Right cardiac atrium (tissue), 5 donors: Measurements from ENCODE around the gene ASCC3. TPM values are rescaled to one million over a fixed set of nuclear protein-coding genes. Genes with fewer than 3 reads are reported as not detected.
A peak's percentile ranks its signal among the peaks of the same experiment; 100 is the strongest.
"Not testable (repeated sequence)": the region's sequence is repeated elsewhere in the genome, so short reads cannot be mapped to it uniquely, and the experiment has no call there.

Experiments used
- ATAC-seq, 2 donors: fragments of 200-7000 bp; cut with Tn5 transposase; one replicate each; pipeline versions ENCODE4 v1.8.0 to v1.9.1; 2020; ENCODE audit warnings: moderate library complexity in 2 of 2, mild to moderate bottlenecking in 1 of 2
- DNase-seq, 3 donors: peaks; one replicate each; pipeline ENCODE4 v3.0.0-alpha.2; 2020
- H3K27ac ChIP-seq: one replicate; pipeline ENCODE4 v1.5.1; 2013; ENCODE audit warnings: mild to moderate bottlenecking, low read length, control low read depth, moderate library complexity
- H3K27me3 ChIP-seq: one replicate; pipeline ENCODE4 v1.6.1; 2013; ENCODE audit not compliant: control insufficient read depth, insufficient read depth
- H3K4me1 ChIP-seq: one replicate; pipeline ENCODE4 v1.6.1; 2013; ENCODE audit warnings: low read length; ENCODE audit not compliant: control insufficient read depth, insufficient read depth
- H3K4me3 ChIP-seq: one replicate; pipeline ENCODE4 v1.5.1; 2013; ENCODE audit warnings: low read length, control low read depth
- H3K9me3 ChIP-seq: one replicate; pipeline ENCODE4 v1.6.1; 2013; ENCODE audit warnings: low read length; ENCODE audit not compliant: control insufficient read depth
- WGBS: extraction: QIAGEN DNeasy Blood & Tissue Kit; methylation state at CpG from one replicate; pipeline ENCODE4 v1.1.7; 2013; 5-methylcytosine and 5-hydroxymethylcytosine counted together
- intact Hi-C, 4 donors: fragments of 100-400 bp; cut with DNase I; formaldehyde crosslinking; loops; one replicate each; pipeline versions ENCODE4 v1.11.0 to v1.14.0; 2022 to 2023
- polyA plus RNA-seq: library from polyadenylated mRNA; stranded (reverse); fragments of 200-250 nt; gene quantifications from one replicate; pipeline ENCODE4 v1.2.3, GENCODE V29; 2013
- total RNA-seq, 4 donors: library from RNA; stranded (reverse); fragmentation: NEBNext Ultra II Directional; extraction: Animal tissue kit (Norgen Biotek cat#: 25700); gene quantifications; one replicate each; pipeline ENCODE4 v1.2.1, GENCODE V29; 2021
- donor health status: healthy with polysubstance abuse.
- donor health status: DM: no; HTN: yes; CAD: no.
- donor health status: DM: no; HTN: no; CAD: no.
- donor health status: DM: no; HTN: yes; CAD: no; lungs with severe emphysema.
- donor health status: DM: yes; HTN: yes; CAD: no.

ASCC3 gene
- total and polyA plus RNA-seq, 5 donors = 11.8 to 26.1 (median 22.1) TPM

GRCh38 chr6:100846276-100846675 lies 34.9 kb downstream of the ASCC3 start:
- intact Hi-C loops = no loop called here
- H3K4me3 ChIP-seq = no peak overlapping the region
- WGBS = 94% methylated on average over 2 of the region's 2 CpGs
- H3K4me1 ChIP-seq = no peaks in the 10 kb centered on the region
- ATAC-seq = no peak
- DNase-seq = no peak
- H3K9me3 ChIP-seq = no peaks in the 10 kb centered on the region
- H3K27ac ChIP-seq = no peak overlapping the region
- H3K27me3 ChIP-seq = no peaks in the 10 kb centered on the region

GRCh38 chr6:100845676-100846075 lies 35.5 kb downstream of the ASCC3 start:
- no peaks in the 10 kb centered on the region for H3K4me1 ChIP-seq

GRCh38 chr6:100839419-100839818 lies 41.7 kb downstream of the ASCC3 start:
- WGBS = 98% methylated on average over 1 of the region's 1 CpG

More at GRCh38 chr6:100845676-100846075, 35.5 kb downstream of the ASCC3 start:
- intact Hi-C loops = no loop called here
- no peak overlapping the region for H3K4me3 ChIP-seq
- no peaks in the 10 kb centered on the region for H3K27me3 ChIP-seq
- ATAC-seq (no peak), DNase-seq (no peak)
- no peak overlapping the region for H3K27ac ChIP-seq
- no peaks in the 10 kb centered on the region for H3K9me3 ChIP-seq
- WGBS = 78% methylated on average over 1 of the region's 1 CpG

DNA sequence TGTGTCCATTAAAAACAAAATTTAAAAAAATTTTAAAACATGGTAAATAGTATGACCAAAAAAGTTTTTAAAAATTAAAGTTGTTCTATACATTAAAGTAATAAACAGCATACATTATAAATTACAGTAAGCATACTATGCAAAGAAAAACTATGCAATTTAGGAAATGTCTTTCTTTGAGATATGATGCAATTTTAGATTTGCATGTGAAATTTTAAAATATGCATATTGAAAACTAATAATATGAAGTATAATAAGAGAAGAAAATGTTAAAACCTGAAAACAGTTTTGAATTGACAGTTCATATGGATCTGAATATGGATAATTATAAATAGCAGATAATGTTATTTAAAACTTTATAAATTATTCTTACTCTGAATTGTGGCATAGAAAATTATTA lies 43.1 kb downstream of the ASCC3 start:
- intact Hi-C loops = no loop called here
- ATAC-seq = no peak

More at GRCh38 chr6:100839419-100839818, 41.7 kb downstream of the ASCC3 start:
- no peaks in the 10 kb centered on the region for H3K4me1 ChIP-seq
- H3K27ac ChIP-seq = no peak overlapping the region
- no peak for DNase-seq
- ATAC-seq = no peak
- no peaks in the 10 kb centered on the region for H3K27me3 ChIP-seq
- H3K9me3 ChIP-seq = no peaks in the 10 kb centered on the region
- intact Hi-C loops = no loop called here
- H3K4me3 ChIP-seq = no peak overlapping the region

DNA sequence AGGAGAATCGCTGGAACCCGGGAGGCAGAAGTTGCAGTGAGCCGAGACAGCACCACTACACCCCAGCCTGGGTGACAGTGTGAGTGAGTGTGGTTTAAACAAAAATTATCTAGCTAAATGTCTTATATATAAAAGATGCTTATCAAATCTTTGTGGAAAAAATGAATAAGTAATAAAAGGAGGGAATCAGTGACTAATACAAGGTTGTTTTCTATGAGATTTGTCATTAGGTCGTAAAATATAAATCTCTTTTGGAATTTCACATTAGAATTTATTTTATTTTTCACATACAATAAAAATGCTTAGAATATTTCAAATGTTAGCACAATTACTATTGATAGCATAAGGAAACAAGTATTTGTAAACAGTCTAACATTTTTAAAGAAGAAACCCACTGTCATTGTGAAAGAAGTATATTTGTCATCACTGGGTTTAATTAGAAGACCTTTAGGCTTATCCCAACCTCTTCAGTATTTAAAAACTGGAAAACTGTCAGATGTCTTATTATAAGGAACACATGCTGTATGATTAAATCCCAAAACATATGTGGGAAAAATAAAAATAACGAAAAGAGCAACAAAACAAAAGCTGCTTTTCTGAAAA lies 47.1 kb downstream of the ASCC3 start:
- DNase-seq (no peak), ATAC-seq (no peak)
- H3K9me3 ChIP-seq = no peaks in the 10 kb centered on the region
- no peak overlapping the region for H3K4me3 ChIP-seq
- WGBS = 91% methylated on average over 5 of the region's 5 CpGs
- no peaks in the 10 kb centered on the region for H3K4me1 ChIP-seq
- H3K27ac ChIP-seq = no peak overlapping the region
- H3K27me3 ChIP-seq = no peaks in the 10 kb centered on the region
- intact Hi-C loops = no loop called here

More for the DNA sequence above, 43.1 kb downstream of the ASCC3 start:
- Histone ChIP-seq H3K4me1 (no peaks in the 10 kb centered on the region), H3K27me3 (no peaks in the 10 kb centered on the region), H3K4me3 (no peak overlapping the region), H3K9me3 (no peaks in the 10 kb centered on the region), H3K27ac (no peak overlapping the region)
- no peak for DNase-seq

DNA sequence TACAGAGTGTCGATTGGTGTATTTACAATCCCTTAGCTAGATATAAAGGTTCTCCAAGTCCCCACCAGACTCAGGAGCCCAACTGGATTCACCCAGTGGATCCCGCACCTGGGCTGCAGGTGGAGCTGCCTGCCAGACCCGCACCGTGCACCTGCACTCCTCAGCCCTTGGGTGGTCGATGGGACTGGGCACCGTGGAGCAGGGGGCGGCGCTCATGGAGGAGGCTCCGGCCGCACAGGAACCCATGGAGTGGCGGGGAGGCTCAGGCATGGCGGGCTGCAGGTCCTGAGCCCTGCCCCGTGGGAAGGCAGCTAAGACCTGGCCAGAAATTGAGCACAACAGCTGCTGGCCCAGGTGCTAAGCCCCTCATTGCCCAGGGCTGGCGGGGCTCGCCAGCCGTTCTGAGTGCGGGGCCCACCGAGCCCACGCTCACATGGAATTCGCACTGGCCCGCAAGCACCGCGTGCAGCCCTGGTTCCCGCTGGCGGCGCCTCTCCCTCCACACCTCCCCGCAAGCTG lies 52.0 kb downstream of the ASCC3 start:
- H3K27ac ChIP-seq, H3K4me3 ChIP-seq, H3K4me1 ChIP-seq, H3K9me3 ChIP-seq, H3K27me3 ChIP-seq, intact Hi-C loops, ATAC-seq: not testable (repeated sequence)
- DNase-seq = peak in 2 of 3 donors; percentile 37
- WGBS = 97% methylated on average over 27 of the region's 27 CpGs

DNA sequence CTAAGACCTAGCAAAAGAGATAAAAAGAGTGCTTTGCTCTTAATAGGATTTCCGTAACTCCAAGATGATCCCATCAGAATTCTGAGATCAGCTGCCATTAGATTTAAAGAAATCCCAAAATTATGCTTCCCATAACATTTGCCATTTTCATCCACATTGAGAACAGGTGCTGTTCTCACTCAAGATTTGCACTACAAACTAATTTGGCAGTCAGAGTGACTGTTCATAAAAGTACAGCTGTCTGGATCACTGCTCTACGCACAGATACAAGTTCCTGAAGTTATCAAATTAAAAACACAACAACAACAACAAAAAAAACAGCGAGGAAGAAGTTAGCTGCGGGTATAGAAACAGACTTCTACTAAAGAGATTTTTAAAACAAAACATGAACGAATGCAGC lies 58.1 kb downstream of the ASCC3 start:
- ATAC-seq = no peak
- WGBS = 83% methylated on average over 5 of the region's 5 CpGs
- Histone ChIP-seq H3K4me1 (no peaks in the 10 kb centered on the region), H3K4me3 (no peak overlapping the region), H3K9me3 (no peaks in the 10 kb centered on the region), H3K27ac (no peak overlapping the region), H3K27me3 (no peaks in the 10 kb centered on the region)
- no peak for DNase-seq
- intact Hi-C loops = no loop called here

DNA sequence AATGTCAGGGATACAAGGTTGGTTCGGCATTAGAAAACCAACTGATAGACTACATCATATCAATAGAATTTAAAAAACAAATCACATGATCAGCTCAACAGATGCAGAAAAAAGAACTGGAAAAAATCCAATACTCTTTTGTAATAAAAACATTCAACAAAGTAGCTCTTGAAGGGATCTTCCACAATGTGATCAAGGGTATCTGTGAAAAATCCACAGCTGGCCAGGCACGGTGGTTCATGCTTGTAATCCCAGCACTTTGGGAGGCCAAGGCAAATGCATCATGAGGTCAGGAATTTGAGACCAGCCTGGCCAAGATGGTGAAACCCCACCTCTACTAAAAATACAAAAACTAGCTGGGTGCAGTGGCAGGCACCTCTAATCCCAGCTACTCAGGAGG lies 63.1 kb downstream of the ASCC3 start:
- H3K9me3 ChIP-seq = no peaks in the 10 kb centered on the region
- no peak overlapping the region for H3K27ac ChIP-seq
- WGBS = 94% methylated on average over 2 of the region's 2 CpGs
- ATAC-seq (no peak), DNase-seq (no peak)
- H3K27me3 ChIP-seq = no peaks in the 10 kb centered on the region
- no peaks in the 10 kb centered on the region for H3K4me1 ChIP-seq
- intact Hi-C loops = no loop called here
- H3K4me3 ChIP-seq = no peak overlapping the region

GRCh38 chr6:100810015-100810414 lies 71.1 kb downstream of the ASCC3 start:
- no peaks in the 10 kb centered on the region for H3K4me1 ChIP-seq
- ATAC-seq = no peak
- no peaks in the 10 kb centered on the region for H3K27me3 ChIP-seq
- H3K4me3 ChIP-seq = no peak overlapping the region
- H3K27ac ChIP-seq = no peak overlapping the region
- H3K9me3 ChIP-seq = no peaks in the 10 kb centered on the region
- no peak for DNase-seq
- intact Hi-C loops = no loop called here
- 94% methylated on average over 2 of the region's 2 CpGs for WGBS

DNA sequence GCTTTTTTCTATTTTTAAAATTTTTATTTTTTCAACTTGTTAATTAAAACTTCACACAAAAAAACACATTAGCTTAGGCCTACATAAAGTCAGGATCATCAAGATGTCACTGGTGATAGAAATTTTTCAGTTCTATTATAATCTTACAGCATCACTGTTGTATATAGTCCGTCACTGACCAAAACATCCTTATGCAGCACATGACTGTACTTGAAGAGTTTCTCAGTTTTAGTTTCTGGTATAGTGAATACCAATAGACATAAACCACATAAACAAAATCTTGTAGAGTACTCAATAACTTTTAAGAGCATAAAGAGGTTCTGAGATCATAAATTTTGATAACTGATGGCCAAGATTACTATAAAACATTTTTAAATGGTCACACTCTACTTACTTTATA lies 71.8 kb downstream of the ASCC3 start:
- no peaks in the 10 kb centered on the region for H3K4me1 ChIP-seq
- H3K27ac ChIP-seq = no peak overlapping the region
- H3K9me3 ChIP-seq = no peaks in the 10 kb centered on the region
- H3K4me3 ChIP-seq = no peak overlapping the region
- no peak for DNase-seq
- no peak for ATAC-seq
- WGBS = 96% methylated on average over 1 of the region's 1 CpG
- H3K27me3 ChIP-seq = no peaks in the 10 kb centered on the region
- intact Hi-C loops = no loop called here

DNA sequence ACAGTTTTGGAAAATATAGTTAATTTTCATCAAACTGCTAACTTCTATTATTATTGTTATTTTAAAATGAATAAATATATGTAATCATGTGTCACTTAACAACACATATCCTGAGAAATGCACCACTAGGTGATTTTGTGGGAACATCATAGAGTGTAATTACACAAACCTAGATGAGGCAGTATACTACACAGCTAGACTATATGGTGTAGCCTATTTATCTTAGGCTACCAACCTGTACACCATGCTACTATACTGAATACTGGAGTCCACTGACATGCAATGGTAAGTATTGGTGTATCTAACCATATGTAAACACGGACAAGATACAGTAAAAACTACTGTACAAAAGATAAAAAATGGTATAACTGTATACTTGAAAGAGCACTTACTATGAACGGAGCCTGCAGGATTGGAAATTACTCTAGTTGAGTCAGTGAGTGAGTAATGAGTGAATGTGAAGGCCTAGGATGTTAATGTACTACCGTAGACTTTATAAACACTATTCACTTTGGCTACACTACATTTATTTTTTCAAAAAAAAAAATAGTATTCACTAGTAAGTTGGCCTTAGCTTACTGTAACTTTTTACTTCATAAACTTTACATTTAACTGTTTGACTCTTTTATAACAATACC lies 72.4 kb downstream of the ASCC3 start:
- WGBS = 98% methylated on average over 3 of the region's 3 CpGs

More for the DNA sequence above, 72.4 kb downstream of the ASCC3 start:
- no peak overlapping the region for H3K27ac ChIP-seq
- no peaks in the 10 kb centered on the region for H3K4me1 ChIP-seq
- ATAC-seq (no peak), DNase-seq (no peak)
- H3K27me3 ChIP-seq = no peaks in the 10 kb centered on the region
- intact Hi-C loops = no loop called here
- H3K4me3 ChIP-seq = no peak overlapping the region
- H3K9me3 ChIP-seq = no peaks in the 10 kb centered on the region
